Brain microvascular endothelial cell (primary cell): ENCODE measurements around the gene PPP1R26.

ENCODE experiments used
- DNase-seq: peaks from one replicate; pipeline ENCODE4 v3.0.0-alpha.2; 2020
- H3K27ac ChIP-seq: fragments of 250-450 bp; sonication (Bioruptor Pico); 2 replicates; pipeline ENCODE4 v1.5.1; 2020; ENCODE audit warnings: mild to moderate bottlenecking, moderate library complexity
- H3K27me3 ChIP-seq: fragments of 250-450 bp; sonication (Bioruptor Pico); replicated peaks from 2 replicates; pipeline ENCODE4 v1.5.1; 2020; ENCODE audit warnings: mild to moderate bottlenecking
- H3K36me3 ChIP-seq: fragments of 250-450 bp; sonication (Bioruptor Pico); replicated peaks from 2 replicates; pipeline ENCODE4 v1.5.1; 2020; ENCODE audit warnings: mild to moderate bottlenecking
- H3K4me3 ChIP-seq: 2 replicates; pipeline ENCODE4 v1.5.1; 2011; ENCODE audit warnings: low read depth, mild to moderate bottlenecking, control low read depth, low read length, moderate library complexity
- CTCF ChIP-seq: IDR thresholded peaks from 2 replicates; pipeline ENCODE4 v1.5.1; 2011; ENCODE audit warnings: low read depth, mild to moderate bottlenecking, moderate library complexity, low read length, control low read depth, inconsistent platforms; ENCODE audit errors: missing control alignments
- in situ Hi-C: cut with HindIII; loops from 2 replicates; pipeline ENCODE4 v1.10.0; 2017; ENCODE audit warnings: low sequenced_read_pairs, low pct_ligation_motif_present

The PPP1R26 gene

GRCh38 chr9:135506327-135507103 lies 26.9 kb downstream of the PPP1R26 start:
- Histone ChIP-seq H3K4me3 (no peak overlapping the region), H3K27ac (no peak overlapping the region)

DNA sequence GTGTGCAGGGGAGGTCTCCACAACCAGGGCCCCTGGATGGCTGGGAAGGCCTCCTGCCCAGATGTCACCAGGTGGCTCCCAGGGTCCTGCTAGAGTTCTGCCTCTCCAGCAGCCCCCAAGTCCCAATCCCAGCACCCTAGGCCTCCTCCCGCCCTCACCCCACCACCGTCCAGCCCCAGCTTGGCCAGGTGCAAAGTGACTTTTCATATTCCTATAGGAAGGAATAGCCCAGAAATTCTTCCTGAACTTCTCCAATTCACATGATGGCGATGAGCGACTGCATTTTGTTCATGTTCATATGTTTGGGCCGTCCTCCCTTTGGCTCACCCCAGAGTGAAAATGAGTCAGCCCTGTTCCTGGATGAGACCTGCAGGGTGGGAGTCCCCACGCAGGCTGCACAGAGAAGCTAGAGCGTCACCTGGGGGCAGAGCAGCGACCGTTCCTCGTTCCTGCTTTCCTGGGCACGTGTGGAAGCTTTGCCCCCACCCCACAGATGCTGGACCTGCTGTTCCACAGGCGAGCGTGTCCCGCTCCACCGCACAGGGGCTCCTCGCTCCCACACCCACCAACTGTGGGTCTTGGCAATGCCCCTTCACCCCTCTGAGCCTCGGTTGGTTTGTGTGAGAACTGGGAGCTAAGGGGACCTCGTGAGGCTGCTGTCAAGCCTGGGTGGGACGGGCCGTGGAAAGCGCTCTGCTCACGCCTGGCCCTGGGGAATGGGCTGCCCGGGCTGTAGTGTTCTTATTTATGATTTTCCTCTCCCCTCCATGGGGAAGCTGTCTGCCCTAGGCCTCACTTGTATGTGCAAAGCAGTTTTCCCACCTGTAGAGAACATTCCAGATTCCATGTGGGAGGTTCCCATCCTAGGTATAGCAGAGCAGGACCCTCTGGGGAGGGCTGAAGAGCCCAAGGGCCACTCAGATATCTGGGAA lies 27.8 kb downstream of the PPP1R26 start:
- in situ Hi-C loops = no loop called here
- Histone ChIP-seq H3K27ac (no peak overlapping the region), H3K36me3 (peaks cover 23% of the 10 kb centered on the region), H3K27me3 (no peaks in the 10 kb centered on the region), H3K4me3 (no peak overlapping the region)
- TF ChIP-seq CTCF = no peak
- no peak for DNase-seq

More at GRCh38 chr9:135506327-135507103, 26.9 kb downstream of the PPP1R26 start:
- Histone ChIP-seq H3K36me3 (peaks cover 23% of the 10 kb centered on the region), H3K27me3 (no peaks in the 10 kb centered on the region)
- DNase-seq = no peak
- no peak for TF ChIP-seq CTCF
- in situ Hi-C loops = no loop called here

- H3K36me3 ChIP-seq = peaks cover 18% of the 10 kb centered on the region
- no peak overlapping the region for H3K27ac ChIP-seq
- no peak for DNase-seq
- no peaks in the 10 kb centered on the region for H3K27me3 ChIP-seq
- TF ChIP-seq CTCF = no peak
- H3K4me3 ChIP-seq = no peak overlapping the region
- in situ Hi-C loops = no loop called here
Measured at GRCh38 chr9:135508211-135508820, 28.7 kb downstream of the PPP1R26 start.

DNA sequence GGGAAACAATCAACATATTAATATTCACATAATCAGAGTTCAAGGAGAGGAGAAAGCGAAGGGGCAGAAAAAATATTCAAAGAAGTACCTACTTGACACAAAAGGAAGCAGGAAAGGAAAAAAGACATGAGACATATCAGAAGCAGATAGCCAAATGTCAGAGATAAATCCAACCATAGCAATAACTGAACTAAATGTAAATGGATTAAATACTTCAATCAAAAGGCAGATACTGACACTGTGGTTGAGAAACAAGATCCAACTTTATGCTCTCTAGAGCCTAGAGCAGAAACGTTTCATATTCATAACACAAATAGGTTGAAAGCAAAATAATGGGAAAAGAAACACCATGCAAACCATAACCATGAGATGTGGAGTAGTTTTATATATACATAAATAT lies 29.9 kb downstream of the PPP1R26 start:
- no peak for DNase-seq
- no peak overlapping the region for H3K4me3 ChIP-seq
- no peak for TF ChIP-seq CTCF
- H3K36me3 ChIP-seq = peaks cover 7% of the 10 kb centered on the region
- no peaks in the 10 kb centered on the region for H3K27me3 ChIP-seq
- in situ Hi-C loops = no loop called here
- H3K27ac ChIP-seq = no peak overlapping the region

- Histone ChIP-seq H3K4me3 (no peak overlapping the region), H3K27me3 (no peaks in the 10 kb centered on the region), H3K27ac (no peak overlapping the region), H3K36me3 (no peaks in the 10 kb centered on the region)
- no peak for DNase-seq
- in situ Hi-C loops = no loop called here
- TF ChIP-seq CTCF = no peak
Measured at GRCh38 chr9:135512241-135512603, 32.6 kb downstream of the PPP1R26 start.
